HFF-Myc (cell line): ENCODE data around the gene CDKAL1.
"Not testable (repeated sequence)": the region's sequence is repeated elsewhere in the genome, so short reads cannot be mapped to it uniquely, and the experiment has no call there.

Experiments used
- DNase-seq: peaks from one replicate; pipeline ENCODE4 v3.0.0-alpha.2; 2011; ENCODE audit warnings: low read depth; ENCODE audit errors: extremely low read depth
- H3K4me3 ChIP-seq: replicated peaks from 2 replicates; pipeline ENCODE4 v1.5.1; 2011; ENCODE audit warnings: low read depth, mild to moderate bottlenecking, control low read depth, low read length
- TF ChIP-seq, protein P1 (sequence below): IDR thresholded peaks from 2 replicates; pipeline ENCODE4 v1.5.1; 2012; ENCODE audit warnings: mild to moderate bottlenecking, low read depth, low read length, control low read depth; ENCODE audit errors: missing control alignments

The CDKAL1 gene

DNA sequence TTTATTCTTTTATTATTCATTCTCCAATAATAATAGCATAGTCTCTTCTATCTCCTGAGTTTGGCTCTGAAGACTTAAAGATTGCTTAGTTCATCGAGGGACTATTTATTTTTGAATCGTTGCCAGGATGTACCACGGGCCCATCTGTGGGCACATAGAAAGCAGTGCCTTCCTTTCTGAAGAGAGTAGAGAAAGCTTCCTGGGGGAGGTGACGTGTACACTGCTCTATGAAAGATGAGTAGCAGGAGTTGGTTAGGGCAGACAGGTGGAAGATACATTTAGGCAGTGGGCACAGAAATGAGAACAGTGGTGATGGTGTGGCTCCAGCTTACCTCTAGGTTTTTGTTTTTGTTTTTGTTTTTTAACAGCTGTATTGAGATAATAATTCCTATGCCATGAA is 98.4 kb downstream of the CDKAL1 start:
- no peak overlapping the region for H3K4me3 ChIP-seq
- DNase-seq: no peak
- TF ChIP-seq, protein P1, sequence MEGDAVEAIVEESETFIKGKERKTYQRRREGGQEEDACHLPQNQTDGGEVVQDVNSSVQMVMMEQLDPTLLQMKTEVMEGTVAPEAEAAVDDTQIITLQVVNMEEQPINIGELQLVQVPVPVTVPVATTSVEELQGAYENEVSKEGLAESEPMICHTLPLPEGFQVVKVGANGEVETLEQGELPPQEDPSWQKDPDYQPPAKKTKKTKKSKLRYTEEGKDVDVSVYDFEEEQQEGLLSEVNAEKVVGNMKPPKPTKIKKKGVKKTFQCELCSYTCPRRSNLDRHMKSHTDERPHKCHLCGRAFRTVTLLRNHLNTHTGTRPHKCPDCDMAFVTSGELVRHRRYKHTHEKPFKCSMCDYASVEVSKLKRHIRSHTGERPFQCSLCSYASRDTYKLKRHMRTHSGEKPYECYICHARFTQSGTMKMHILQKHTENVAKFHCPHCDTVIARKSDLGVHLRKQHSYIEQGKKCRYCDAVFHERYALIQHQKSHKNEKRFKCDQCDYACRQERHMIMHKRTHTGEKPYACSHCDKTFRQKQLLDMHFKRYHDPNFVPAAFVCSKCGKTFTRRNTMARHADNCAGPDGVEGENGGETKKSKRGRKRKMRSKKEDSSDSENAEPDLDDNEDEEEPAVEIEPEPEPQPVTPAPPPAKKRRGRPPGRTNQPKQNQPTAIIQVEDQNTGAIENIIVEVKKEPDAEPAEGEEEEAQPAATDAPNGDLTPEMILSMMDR: no peak

DNA sequence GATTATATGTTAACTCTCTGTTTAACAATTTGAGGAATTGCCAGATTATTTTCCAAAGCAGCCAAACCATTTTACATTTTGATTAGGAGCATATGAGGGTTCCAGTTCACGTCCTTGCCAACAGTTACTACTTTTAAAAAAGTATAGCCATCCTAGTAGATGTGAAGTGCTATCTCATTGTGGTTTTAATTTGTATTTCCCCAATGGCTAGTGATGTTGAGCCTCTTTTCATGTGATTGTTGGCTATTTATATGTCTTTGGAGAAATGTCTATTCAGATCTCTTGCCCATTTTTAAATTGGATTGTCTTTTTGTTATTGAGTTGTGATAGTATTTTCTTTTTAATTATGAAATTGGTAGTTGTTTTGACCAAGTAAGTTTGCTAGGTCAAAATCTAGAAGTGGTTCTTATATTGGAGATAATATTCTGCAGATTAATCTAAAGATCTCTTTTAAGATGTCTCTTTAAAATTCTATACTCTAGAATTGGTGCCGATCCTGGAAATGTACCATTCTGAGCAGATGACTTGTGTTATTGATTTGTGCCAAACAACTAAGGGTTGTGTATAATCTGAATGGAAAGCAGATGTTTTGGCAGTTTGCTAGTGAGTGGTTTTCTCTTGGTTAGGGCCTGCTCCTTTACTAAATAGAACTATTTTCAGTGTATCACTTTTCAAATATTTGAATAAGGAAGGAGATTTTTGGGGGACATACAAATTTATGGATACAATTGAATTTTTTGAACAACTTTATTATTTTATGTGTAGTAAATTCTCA is 99.5 kb downstream of the CDKAL1 start:
- TF ChIP-seq, protein P1: no peak
- no peak for DNase-seq

DNA sequence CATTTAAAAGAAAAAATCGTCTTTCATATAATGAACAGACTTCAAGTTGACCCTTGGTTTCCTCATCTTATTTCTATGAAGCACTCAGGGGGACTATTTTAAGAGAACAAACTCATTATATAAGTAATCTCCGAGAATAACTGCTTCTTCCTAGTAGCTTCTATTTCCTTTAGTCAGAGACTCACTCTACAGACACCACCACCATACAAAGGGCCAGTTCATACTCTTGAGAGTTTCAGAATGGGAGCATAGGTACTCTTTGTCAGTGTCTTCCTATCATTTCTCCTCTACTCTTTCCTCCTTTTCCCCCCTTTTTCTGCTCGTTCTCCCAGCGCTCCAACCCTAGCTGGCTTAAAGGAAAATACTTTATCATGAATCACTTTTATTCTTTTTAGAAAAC is 104.9 kb downstream of the CDKAL1 start:
- TF ChIP-seq, protein P1: no peak
- no peak overlapping the region for H3K4me3 ChIP-seq
- no peak for DNase-seq

More for the DNA sequence above, 99.5 kb downstream of the CDKAL1 start:
- no peak overlapping the region for H3K4me3 ChIP-seq

DNA sequence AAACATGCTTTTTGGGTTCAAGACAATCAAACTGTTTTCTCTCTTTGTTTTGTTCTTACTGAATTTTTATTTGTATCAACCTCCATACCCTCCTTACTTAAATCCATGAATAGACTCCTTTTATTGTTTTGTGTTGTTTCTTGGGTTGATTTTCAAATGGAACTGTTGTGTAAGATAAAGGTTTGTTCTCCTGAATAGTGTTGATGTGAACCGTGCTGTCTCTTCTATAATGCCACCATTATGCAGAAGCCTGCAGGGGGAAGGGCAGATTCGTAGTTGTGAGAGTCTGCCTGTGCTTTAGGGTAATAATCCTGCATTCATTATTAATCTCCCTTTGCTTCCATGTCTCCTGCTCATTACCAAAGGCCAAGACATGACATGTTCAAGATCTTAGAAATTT is 105.9 kb downstream of the CDKAL1 start:
- DNase-seq: no peak
- TF ChIP-seq, protein P1: no peak
- H3K4me3 ChIP-seq: no peak overlapping the region

DNA sequence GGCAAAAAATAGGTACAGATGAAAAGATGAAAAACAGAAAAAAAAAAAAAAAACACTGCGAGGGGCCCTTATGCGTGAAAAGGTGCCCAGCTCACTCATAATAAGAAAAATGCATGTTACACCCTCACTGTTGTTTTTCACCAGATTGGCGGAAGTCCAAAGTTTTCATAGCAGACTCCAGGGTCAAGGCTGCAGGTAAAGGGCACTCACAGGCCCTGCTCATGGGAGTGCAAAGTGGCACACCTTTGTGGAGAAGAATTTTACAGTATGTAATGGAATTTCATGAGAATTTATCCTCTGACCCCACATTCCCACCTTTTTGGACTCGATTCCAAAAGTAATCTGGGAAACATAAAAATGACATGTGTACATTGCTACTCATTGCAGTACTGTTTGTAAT is 108.2 kb downstream of the CDKAL1 start:
- DNase-seq: no peak
- TF ChIP-seq, protein P1: no peak
- H3K4me3 ChIP-seq: no peak overlapping the region

DNA sequence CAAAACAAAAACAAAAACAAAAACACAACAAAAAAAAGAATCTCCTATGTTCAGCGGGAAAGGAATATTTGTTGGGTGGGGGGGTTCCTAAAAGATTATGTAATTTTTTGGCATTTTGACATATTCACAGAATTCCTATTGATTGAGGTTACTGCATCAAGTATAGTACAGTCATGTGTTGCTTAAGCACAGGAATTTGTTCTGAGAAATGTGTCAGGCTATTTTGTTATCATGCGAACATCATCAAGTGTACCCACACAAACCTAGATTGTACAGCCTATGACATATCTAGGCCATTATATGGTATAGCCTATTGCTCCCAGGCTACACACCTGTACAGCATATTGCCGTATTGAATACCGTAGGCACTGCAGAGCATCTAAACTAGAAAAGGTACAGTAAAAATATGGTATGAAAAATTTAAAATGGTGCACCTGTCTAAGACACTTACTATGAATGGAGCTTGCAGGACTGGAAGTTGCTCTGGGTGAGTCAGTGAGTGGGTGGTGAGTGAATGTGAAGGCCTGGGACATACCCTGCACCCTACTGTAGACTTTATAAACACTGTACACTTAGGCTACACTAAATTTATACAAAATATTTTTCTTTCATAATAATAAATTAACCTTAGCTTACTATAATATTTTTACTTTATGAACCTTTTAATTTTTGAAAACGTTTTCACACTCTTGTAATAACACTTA is 110.6 kb downstream of the CDKAL1 start:
- H3K4me3 ChIP-seq: no peak overlapping the region
- TF ChIP-seq, protein P1: no peak
- DNase-seq: no peak

DNA sequence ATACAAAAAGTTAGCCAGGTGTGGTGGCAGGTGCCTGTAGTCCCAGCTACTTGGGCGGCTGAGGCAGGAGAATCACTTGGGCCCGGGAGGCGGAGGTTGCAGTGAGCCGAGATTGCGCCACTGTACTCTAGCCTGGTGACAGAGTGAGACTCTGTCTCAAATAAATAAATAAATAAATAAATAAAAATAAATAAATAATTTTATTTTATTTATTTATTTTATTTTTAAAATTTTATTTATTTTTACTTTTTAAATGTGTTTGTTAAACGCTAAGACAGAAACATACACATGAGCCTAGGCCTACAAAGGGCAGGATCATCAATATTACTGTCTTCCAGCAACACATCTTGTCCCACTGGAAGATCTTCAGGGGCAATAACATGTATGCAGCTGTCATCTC is 111.3 kb downstream of the CDKAL1 start:
- not testable (repeated sequence) for DNase-seq, H3K4me3 ChIP-seq
